Placental epithelial cell (primary cell): ENCODE results near the gene CT45A7. TPM values are rescaled to one million over a fixed set of nuclear protein-coding genes. Genes with fewer than 3 reads are reported as not detected.

Experiments used
- total RNA-seq: library from RNA; depleted of rRNA; stranded (reverse); fragments of >200 nt; gene quantifications from 2 replicates; pipeline ENCODE4 v1.2.3, GENCODE V29; 2012

Gene CT45A7, protein sequence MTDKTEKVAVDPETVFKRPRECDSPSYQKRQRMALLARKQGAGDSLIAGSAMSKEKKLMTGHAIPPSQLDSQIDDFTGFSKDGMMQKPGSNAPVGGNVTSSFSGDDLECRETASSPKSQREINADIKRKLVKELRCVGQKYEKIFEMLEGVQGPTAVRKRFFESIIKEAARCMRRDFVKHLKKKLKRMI
- total RNA-seq, result not detected in 2 replicates

DNA sequence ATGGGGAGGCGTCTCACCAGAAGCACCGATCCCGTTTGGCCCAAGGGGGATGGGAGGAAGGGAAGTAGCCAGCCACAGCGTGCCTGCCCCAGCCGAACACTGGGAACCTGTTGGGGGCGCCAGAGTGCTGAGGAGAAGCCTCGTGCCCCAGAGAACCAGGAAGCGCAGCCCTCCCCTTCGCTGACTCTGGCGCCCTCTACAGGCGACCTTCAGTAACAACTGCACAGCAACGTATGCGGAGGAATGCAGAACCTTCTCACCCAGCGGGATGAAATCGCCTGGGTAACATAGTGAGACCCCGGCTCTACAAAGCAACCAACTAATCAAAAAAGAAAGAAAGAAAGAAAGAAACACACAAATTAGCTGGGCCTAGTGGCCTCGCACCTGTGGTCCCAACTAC lies at the start of gene CT45A7:
Gene CT45A7 (minus strand): TSS at position 101 of the 400 bp plus-strand sequence. CDS start 3,747 bp downstream, outside the sequence.

DNA sequence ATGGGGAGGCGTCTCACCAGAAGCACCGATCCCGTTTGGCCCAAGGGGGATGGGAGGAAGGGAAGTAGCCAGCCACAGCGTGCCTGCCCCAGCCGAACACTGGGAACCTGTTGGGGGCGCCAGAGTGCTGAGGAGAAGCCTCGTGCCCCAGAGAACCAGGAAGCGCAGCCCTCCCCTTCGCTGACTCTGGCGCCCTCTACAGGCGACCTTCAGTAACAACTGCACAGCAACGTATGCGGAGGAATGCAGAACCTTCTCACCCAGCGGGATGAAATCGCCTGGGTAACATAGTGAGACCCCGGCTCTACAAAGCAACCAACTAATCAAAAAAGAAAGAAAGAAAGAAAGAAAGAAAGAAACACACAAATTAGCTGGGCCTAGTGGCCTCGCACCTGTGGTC lies 34.6 kb upstream of the CT45A7 start, which contains the start of gene CT45A9:
Gene CT45A9 (minus strand): TSS at position 101 of the 400 bp plus-strand sequence. CDS start 3,751 bp downstream, outside the sequence.

DNA sequence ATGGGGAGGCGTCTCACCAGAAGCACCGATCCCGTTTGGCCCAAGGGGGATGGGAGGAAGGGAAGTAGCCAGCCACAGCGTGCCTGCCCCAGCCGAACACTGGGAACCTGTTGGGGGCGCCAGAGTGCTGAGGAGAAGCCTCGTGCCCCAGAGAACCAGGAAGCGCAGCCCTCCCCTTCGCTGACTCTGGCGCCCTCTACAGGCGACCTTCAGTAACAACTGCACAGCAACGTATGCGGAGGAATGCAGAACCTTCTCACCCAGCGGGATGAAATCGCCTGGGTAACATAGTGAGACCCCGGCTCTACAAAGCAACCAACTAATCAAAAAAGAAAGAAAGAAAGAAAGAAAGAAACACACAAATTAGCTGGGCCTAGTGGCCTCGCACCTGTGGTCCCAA lies 17.4 kb upstream of the CT45A7 start, which contains the start of gene CT45A8:
Gene CT45A8 (minus strand): TSS at position 101 of the 400 bp plus-strand sequence. CDS start 3,755 bp downstream, outside the sequence.

DNA sequence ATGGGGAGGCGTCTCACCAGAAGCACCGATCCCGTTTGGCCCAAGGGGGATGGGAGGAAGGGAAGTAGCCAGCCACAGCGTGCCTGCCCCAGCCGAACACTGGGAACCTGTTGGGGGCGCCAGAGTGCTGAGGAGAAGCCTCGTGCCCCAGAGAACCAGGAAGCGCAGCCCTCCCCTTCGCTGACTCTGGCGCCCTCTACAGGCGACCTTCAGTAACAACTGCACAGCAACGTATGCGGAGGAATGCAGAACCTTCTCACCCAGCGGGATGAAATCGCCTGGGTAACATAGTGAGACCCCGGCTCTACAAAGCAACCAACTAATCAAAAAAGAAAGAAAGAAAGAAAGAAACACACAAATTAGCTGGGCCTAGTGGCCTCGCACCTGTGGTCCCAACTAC lies 17.2 kb downstream of the CT45A7 start, which contains the start of gene CT45A2:
Gene CT45A2 (minus strand): TSS at position 101 of the 400 bp plus-strand sequence. CDS start 3,747 bp downstream, outside the sequence.

DNA sequence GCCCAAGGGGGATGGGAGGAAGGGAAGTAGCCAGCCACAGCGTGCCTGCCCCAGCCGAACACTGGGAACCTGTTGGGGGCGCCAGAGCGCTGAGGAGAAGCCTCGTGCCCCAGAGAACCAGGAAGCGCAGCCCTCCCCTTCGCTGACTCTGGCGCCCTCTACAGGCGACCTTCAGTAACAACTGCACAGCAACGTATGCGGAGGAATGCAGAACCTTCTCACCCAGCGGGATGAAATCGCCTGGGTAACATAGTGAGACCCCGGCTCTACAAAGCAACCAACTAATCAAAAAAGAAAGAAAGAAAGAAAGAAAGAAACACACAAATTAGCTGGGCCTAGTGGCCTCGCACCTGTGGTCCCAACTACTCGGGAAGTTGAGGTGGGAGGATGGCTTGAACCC lies 34.4 kb downstream of the CT45A7 start, which contains the start of gene CT45A6:
Gene CT45A6 (minus strand): TSS at position 101 of the 400 bp plus-strand sequence. CDS start 3,794 bp downstream, outside the sequence.

DNA sequence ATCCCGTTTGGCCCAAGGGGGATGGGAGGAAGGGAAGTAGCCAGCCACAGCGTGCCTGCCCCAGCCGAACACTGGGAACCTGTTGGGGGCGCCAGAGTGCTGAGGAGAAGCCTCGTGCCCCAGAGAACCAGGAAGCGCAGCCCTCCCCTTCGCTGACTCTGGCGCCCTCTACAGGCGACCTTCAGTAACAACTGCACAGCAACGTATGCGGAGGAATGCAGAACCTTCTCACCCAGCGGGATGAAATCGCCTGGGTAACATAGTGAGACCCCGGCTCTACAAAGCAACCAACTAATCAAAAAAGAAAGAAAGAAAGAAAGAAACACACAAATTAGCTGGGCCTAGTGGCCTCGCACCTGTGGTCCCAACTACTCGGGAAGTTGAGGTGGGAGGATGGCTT lies 51.7 kb downstream of the CT45A7 start, which contains the start of gene CT45A5:
Gene CT45A5 (minus strand): TSS at position 101 of the 400 bp plus-strand sequence. CDS start 3,774 bp downstream, outside the sequence.

Other genes with a start within 250 kb of the CT45A7 start
- gene CT45A1, start 123.6 kb downstream of the CT45A7 start, total RNA-seq, result not detected in 2 replicates
- gene CT45A3, start 69.1 kb downstream of the CT45A7 start, total RNA-seq, result not detected in 2 replicates
- not detected in 2 replicates for gene CT45A5, start 51.8 kb downstream of the CT45A7 start, total RNA-seq
- gene CT45A6, start 34.5 kb downstream of the CT45A7 start, total RNA-seq, result not detected in 2 replicates
- not detected in 2 replicates for gene CT45A2, start 17.3 kb downstream of the CT45A7 start, total RNA-seq
- not detected in 2 replicates for gene CT45A8, start 17.3 kb upstream of the CT45A7 start, total RNA-seq
- not detected in 2 replicates for gene CT45A9, start 34.5 kb upstream of the CT45A7 start, total RNA-seq
- not detected in 2 replicates for gene CT45A10, start 56.2 kb upstream of the CT45A7 start, total RNA-seq
- not detected in 2 replicates for gene SAGE1, start 56.4 kb upstream of the CT45A7 start, total RNA-seq
- gene MMGT1, start 136.7 kb upstream of the CT45A7 start, total RNA-seq, result 14.1 and 21.1 TPM in 2 replicates
- 16.9 and 21.9 TPM in 2 replicates for gene SLC9A6, start 148.2 kb upstream of the CT45A7 start, total RNA-seq